ENCODE data around the gene ADAT2.

ADAT2 gene

DNA sequence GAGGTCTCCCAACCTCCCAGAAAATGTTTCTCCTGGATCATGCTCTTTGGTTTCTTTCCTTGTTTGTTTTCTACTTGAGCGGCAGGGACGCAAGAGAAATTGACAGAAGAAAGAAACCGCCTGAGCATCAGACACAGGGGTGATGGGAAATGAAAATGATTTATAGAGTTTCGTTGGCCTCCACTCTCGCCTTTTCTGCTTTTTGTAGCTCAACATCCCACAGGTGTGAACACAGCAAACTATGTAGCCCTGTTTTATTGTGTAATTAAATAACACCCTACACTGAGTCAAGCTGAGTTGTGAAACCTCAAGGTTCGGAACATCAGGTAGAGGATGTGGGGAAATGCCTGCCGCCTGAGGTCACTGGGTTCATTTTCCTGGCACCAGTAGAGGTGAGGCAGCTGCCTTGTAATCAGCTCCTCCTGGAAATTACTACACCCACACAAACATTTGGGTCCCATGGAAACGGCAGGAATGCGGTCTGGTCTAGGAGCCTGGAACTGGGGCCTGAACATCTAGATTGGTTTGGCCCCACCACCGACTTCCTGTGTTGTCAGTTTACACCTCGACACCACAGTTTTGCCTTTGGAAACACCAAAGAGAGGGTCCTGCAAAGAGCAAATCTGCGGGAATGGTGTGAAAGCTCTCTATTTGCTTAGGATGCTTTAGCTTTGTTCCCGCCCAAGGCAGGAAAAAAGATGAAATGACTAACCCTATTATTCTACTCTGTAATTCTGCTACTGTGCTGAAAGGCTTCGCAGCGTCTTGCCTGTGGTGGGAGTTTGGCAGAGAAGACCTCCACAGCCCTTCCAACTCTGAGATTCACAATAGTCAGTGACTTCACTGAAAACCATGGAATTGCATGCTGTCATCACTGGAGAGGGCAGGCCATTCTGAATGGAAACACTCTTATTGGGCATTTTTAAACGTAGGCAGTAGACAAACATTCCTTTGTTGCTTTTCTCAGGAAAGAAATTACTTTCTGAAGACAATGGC lies 53.0 kb downstream of the ADAT2 start:
- DNase-seq (ENCODE audit: low read depth, low spot score) = no peak

DNA sequence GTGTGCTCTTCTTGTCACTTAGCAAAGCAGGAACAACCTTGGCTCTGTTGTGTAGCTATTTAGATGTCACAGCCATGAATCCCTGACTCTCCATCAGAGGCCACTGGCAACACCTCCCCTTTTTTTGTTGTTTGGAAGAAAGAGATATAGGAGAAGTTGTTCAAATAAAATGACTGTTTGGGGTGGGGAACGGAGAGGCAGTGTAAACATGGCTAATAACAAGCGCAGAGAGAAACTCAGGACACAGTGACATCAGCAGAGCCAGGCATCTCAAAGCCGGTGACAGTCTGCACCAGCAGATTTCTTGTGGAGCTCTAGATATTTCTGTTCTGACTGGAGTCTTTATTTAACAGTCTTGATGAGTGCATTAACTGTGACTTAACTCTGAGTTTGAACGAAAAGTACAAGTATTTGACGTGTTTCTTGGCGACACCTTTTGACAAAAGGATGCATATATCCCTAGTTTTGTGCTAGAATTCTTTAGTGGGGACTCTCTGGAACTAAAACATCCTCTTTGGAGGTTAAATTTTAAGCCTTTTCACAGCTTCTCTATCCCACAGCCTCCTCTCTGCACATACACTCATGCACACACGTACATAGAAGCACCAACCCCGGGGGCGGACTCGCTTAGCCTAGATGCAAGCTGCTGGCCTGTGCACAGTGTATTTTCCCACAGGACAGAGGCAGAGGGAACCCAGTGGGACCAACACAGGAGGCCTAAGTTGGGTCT lies 53.8 kb downstream of the ADAT2 start:
- DNase-seq (ENCODE audit: low read depth, low spot score) = no peak

DNA sequence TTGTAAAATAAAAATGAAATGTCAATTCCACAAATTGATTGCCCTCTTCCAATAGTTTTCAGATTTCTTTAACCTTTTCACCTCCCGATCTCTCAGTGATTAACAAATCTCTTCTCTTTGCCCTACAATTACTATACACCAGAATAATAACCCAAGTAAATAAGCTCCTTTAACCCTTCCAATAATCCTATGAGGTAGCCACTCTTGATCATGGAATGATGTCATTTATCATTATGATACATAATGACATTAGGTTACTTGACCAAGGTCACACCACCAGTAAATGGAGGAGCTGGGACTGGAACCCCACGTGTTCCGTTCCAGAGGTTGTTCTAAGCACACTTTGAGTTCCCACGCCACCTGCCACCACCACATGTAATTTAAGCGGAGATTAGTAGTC lies 54.8 kb downstream of the ADAT2 start:
- DNase-seq (ENCODE audit: low read depth, low spot score) = no peak

DNA sequence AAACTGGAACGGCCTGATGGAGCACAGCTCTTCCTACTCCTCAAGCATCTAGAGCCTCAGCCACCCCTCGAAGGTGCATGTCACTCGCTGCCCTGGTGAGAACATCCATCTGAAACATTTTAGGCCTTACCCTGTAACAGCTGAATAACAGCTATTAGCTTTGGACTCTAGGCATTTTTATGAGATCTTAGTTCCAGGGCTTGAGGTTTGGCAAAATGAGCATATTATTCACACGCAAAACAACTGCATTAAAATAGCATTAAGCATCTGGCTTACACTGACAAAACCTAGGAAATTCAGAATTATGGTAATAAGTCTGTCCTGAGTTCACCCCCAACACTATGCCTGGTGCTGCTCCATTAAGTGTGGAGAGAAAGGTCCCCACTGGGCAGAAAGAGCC lies 56.1 kb downstream of the ADAT2 start:
- no peak for DNase-seq (ENCODE audit: low read depth, low spot score)

DNA sequence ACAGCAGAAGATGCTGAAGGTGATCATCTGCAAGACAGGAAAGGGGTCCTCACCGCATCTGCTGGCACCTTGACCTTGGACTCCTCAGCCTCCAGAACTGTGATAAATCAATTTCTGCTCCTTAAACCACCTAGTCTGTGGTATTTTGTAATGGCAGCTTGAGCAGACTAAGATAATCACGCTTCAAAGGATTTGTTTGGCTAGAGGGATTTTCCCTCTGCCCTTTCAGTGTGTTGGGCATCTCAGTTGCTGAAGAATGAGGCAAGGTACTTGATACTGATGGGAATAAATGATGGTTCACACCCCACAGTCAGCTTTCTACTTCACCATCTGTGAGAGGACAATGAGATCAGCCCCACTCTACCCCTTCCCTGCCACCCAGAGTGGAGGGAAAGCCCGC lies 60.2 kb downstream of the ADAT2 start:
- DNase-seq (ENCODE audit: low read depth, low spot score) = no peak

DNA sequence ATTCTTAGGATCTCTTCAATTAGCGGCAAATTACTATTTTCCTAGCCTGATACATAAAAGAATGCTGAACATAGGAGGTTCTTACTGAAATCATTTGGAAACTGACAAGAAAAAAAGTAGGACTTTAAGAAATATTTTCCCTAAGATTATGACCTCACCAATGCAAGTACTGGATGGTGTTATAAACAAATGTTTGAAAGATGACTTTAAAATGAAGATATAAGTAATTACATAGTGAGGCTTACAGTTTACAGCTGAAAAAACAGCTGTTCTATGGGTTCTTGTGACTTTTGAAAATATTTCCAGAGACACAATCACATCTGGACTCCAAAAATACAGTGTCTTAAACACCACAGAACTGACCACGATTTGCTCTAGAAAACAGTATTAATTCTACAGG lies 64.9 kb downstream of the ADAT2 start:
- DNase-seq (ENCODE audit: low read depth, low spot score) = no peak

DNA sequence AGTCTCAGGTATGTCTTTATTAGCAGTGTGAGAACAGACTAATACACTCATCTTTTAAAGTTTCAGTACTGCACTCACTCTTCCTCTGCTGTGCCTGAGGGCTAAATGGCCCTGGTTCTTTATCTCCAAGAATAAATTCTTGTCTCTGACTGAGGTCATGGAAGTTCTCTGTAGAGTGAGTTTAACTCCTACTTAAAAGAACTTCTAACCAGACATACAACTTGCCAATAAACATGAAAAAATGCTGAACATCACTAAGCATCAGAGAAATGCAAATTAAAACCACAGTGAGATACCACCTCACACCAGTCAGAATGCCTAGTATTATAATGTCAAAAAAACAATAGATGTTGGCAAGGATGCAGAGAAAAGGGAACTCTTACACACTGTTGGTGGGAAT lies 73.6 kb downstream of the ADAT2 start:
- DNase-seq (ENCODE audit: low read depth, low spot score) = no peak

DNA sequence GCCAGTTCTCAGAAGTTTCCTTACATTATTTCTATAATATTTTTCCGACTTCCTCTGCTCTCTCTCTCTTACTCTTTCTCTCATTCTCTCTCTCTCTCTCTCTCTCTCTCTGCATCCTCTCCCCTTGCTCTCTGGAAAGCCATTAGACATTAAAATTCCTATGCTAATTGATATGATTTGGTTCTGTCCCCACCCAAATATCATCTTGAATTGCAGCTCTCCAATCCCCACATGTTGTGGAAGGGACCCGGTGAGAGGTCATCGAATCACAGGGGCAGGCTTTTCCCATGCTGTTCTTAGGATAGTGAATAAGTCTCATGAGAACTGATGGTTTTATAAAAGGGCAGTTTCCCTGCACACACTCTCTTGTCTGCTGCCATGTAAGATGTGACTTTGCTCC lies 74.1 kb downstream of the ADAT2 start:
- DNase-seq (ENCODE audit: low read depth, low spot score) = no peak

DNA sequence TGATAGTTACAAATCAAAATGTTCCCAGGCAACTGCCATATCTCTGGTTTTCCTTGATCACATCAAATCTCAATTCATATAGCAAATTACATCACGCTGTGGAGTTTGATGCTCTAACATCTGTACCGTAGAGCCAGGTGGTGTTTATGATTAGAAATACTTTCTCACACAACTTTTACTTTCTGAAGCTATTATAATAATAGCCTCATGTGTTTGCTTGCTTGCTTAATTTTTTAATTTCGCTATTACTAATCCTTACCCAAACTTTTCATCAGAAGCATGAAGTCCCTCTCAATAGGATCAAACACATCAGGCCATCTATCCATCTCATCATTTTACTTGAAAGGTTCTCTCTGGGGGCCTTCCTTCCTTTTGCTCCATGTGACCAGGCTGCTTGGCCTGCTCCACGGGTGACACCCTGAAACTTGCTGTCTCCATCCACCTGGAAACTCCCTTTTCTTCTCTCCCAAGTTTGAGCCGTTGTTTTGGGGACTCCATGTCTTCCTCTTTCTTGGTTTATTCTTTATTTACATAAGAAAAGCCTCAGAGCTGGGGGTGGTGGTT lies 75.4 kb downstream of the ADAT2 start:
- DNase-seq (ENCODE audit: low read depth, low spot score) = no peak

DNA sequence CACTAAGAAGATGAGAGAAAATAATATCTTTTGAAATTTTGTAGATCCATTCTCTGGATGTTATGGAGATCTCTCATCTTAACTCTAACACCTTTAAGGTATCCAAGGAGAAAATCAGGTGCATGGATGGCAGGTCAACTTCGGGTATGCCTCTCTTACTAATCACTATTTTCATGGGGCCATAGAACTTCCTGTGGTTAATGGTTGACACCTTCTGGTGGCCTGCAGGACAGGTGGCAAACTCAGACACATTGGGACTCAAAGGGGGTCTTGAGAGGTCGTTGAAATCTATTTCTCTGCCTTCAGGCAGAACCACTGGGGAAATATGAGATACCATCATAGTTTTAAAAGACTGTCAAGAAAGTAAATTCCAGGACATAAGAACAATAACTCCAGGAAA lies 76.5 kb downstream of the ADAT2 start:
- DNase-seq (ENCODE audit: low read depth, low spot score) = no peak

All from brain pericyte (primary cell).